Head of caudate nucleus (tissue), 42 donors: ENCODE data around the gene ZCCHC17.
"Not testable (repeated sequence)": the region's sequence is repeated elsewhere in the genome, so short reads cannot be mapped to it uniquely, and the experiment has no call there.

Source experiments
- DNase-seq, 42 donors: peaks; one replicate each; pipeline versions ENCODE4 v3.0.0 to v3.0.0-alpha.2; 2020 to 2021; ENCODE audit warnings: mixed read lengths in 7 of 42
- intact Hi-C: fragments of 100-400 bp; cut with DNase I; formaldehyde crosslinking; loops from one replicate; pipeline ENCODE4 v1.15.0; 2022

ZCCHC17 gene, protein sequence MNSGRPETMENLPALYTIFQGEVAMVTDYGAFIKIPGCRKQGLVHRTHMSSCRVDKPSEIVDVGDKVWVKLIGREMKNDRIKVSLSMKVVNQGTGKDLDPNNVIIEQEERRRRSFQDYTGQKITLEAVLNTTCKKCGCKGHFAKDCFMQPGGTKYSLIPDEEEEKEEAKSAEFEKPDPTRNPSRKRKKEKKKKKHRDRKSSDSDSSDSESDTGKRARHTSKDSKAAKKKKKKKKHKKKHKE

DNA sequence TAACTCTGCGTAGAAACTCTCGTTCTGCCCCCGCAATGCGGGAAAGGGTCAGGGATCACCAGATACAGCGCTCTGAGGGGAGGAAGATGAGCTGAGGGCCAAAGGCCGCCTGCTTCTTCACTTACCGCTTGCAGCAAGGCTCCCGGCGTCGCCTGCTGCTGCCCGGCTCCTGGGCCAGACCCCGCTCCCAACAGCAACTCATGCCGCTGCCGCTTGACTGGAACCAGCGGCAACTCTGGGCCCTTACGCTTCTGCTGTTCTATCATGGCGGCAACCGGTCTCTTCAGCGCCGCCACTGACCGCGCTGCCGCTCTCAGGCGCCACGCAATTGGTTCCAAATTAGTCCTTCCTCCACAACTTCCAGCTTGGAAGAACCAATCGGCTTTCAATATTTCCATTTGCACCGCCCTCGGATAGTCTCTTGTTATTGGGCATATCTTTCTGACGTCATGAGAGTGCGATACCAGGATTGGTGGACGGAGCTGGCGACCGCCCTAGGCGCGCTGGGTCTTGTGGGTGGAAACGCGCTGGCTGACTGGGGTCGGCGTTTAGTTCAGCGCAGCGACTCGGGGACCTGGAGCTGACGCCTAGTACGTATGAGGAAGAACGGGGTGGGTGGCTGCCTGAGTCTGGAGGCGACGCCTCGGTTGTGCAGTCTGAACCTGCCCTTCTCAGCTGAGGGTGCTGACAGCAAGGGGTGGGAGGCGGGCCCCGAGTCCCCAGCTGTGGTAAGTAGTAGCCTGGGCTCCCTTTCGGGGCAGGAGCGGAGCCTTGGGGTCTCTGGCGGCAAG is at the start of gene ZCCHC17, which contains the start of gene SNRNP40:
Gene ZCCHC17 (plus strand): TSS at position 547 of the 791 bp plus-strand sequence. CDS start 13,067 bp downstream, outside the sequence.
Gene SNRNP40 (minus strand): TSS at position 303 of the 791 bp plus-strand sequence. CDS start 37 bp downstream, at position 266.
- DNase-seq, result peak; percentile 85 to 98 (median 96)
- intact Hi-C loops, result no loop called here

DNA sequence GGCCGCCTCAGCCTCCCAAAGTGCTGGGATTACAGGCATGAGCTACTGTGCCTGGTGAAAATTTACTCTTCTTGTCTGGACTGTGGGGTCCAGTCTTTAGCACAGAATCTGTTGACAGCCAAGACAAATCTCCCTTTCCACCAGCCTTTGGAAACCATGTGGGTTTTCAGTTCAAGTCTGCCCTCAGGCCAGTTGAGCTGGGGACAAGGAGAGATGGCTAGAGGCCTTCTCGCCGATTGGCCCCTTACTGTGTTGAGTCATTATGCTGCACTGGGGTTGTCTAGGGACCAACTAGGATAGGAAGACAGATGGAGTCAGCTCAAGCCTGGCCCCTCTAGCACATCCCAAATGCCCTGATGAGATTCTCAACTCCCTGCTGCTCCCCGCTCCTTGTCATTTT is 48.6 kb upstream of the ZCCHC17 start:
- DNase-seq, result no peak
- intact Hi-C loops, result no loop called here

DNA sequence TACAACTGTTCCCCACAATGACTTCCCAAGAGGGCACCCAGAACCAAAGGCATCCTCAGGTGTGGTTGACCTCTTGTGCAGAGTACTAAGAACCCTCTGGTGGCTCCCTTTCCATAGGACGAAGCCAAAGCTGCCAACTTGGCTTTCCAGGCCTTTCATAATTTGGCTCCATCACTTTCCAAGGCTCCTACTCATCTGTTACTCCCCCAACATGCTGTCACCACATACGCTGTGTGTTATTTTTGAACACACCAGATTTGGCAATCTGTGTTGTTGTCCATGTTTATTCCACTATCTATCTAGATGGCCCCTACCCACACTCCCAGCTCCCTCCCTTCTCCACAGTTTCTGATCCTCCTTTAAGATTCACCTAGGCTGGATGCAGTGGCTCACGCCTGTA is 47.0 kb upstream of the ZCCHC17 start:
- DNase-seq, result no peak
- intact Hi-C loops, result no loop called here

DNA sequence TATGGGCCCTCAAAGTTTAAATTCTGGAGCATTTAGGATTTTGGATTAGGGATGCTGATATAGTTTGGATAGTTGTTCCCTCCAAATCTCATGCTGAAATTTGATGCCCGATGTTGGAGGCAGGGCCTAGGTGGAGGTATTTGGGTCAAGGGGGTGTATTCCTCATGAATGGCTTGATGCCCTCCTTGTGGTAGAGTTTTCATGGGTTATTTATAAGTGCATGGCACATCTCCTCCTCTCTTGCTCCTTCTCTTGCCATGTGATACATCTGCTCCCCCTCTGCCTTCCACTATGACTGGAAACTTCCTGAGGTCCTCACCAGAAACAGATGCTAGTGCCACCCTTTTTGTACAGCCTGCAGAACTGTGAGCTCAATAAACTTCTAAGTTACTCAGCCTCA is 39.6 kb upstream of the ZCCHC17 start:
- DNase-seq, result no peak
- intact Hi-C loops, result no loop called here

DNA sequence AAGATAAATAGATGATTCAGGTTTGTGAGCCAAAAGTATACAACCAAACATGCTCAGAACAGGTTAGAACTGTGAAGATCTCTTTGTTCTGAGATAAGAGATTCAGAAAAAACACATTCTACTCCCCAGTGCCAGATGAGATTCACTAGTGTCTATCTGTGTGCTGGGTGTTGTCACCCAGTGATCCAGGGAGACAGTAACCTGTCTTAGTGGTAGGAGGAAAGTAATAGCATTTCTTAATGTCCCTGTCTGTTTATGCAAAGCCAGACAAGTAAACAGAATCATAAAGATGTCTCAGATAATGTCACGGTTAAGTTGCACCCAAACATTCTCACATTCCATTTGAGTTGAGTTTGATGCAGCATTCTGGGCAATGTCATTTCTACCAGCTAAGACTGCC is 38.3 kb upstream of the ZCCHC17 start:
- intact Hi-C loops, result no loop called here

DNA sequence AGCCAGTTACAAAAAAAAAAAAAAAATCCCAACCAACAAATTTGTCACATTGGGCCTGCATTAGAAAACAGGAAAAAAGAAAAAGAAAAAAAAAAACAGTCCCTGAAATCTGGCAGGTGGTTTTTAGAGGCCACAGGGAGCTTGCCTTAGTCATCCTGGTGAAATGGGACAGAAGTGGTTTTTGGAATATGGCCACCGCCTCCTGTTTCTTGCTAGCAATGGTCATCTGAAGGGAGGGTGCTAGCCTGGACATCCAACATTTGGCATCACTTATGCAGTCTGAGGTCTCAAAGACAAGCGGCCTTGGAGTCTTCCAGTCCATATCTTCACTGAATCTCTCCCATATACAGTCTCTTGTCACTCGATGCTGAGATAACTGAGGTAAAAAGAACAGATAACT is 37.1 kb upstream of the ZCCHC17 start:
- no peak for DNase-seq
- intact Hi-C loops, result no loop called here

More for the DNA sequence above, 38.3 kb upstream of the ZCCHC17 start:
- no peak for DNase-seq

DNA sequence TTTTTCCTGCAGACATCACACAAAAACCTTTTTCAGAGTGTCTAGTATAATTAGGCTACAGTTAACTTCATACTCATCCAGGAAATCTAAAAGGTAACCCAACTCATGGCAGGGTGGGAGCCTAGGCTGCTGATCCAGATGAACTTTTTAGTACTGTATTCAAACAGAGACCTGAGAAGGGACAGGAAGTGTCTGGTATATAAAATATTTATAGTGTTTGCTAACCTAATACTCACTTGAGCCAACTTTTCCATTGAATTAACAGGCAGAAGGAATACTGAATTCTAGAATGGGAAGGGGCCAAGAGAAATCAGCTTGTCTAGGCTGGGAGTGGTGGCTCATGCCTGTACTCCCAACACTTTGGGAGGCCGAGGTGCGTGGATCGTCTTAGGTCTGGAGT is 34.9 kb upstream of the ZCCHC17 start:
- intact Hi-C loops, result no loop called here

DNA sequence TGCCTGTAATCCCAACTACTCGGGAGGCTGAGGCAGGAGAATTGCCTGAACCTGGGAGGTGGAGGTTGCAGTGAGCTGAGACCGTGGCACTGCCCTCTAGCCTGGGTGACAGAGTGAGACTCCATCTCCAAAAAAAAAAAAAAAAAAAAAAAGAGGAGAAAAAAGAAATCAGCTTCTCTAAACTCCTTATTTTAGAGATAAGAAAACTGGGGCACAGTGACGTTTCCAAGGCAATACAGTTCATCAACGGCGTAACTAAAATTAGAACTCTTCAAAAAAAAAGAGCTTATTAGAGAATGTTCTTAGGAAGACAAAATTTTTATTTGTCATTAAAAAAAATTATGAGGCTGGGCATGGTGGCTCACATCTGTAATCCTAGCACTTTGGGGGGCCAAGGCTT is 34.4 kb upstream of the ZCCHC17 start:
- DNase-seq, intact Hi-C loops: not testable (repeated sequence)

More for the DNA sequence above, 34.9 kb upstream of the ZCCHC17 start:
- DNase-seq, result no peak

DNA sequence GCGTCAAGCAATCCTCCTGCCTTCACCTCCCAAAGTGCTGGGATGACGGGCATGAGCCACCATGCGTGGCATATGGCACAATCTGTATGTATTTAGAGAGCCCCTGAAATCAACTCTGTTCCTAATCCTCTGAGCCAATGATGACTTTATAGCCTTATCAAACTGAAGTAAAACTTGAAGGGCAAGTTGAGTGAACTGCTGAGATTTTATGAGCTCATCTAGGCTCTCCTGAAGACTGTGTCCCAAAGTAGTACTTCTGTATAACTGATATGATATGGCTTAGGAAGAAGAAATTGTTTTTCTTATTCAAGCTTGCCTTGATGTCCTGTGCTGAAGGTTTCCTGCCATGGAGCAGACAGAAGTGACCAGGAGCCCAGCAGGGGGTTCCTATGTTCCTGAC is 33.4 kb upstream of the ZCCHC17 start:
- no peak for DNase-seq
- intact Hi-C loops, result no loop called here

DNA sequence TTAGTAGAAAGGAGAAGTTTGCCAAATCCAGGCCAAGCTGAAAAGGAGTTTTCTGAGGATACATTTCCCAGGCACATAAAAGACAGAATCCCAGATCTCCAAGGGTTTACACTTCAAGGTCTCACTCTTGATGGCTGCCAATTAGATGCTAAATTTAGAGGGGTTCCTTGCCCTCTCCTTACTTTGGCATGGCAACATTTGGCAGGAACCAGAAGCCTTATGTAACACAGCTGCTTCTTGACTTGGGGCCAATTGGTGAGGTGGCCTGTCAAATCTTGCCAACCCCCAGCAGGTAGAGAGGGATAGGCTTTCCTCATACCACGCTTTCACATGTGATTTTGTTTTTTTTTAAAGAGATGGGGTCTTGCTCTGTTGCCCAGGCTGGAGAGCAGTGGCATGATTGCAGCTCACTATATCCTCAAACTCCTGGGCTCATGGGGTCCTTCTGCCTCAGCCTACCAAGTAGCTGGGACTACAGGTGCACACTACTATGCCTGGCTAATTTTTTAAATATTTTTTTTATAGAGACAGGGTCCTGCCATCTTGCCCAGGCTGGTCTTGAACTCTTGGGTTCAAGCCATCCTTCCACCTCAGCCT is 31.9 kb upstream of the ZCCHC17 start:
- peak in 1 of 42 donors; percentile 2 for DNase-seq

DNA sequence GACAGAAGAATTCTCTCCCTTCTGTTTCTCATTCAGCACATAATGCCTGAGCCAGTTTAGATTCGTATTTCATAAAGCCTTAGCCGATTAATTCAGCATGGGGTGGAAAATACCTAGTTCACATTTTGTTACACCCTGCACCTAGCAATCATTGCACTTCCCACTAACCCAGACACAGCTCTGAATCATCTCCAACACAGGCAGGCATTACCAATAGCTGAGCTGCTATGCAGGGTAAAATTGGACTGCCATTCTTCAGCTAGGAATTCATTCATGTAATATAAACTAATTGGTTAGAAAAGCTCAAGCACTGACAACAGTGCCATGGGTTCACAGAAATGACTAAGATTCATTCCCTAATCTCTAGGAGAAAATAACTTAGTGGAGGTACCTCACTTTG is 30.3 kb upstream of the ZCCHC17 start:
- intact Hi-C loops, result no loop called here
- peak in 26 of 42 donors; percentile 10 to 84 (median 42) for DNase-seq

More for the DNA sequence above, 31.9 kb upstream of the ZCCHC17 start:
- intact Hi-C loops, result no loop called here

DNA sequence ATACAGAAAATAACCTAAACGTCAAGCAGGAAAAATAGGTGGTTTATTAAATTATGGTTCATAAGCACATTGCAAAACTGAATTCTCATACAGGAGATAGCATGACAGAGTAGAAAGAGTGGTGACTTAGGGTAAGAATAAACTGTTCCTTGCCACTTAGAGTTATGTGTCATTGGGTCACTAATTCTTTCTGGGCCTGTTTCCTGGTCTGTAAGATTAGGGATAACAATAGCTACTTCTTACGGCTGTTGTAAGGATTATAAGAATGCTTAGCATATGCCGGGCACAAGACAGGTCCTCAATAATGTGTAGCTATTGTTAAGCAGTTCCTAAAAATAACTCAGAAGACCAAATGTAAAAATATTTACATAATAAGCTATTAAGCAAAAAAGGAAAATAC is 24.5 kb upstream of the ZCCHC17 start:
- intact Hi-C loops, result no loop called here
- no peak for DNase-seq

DNA sequence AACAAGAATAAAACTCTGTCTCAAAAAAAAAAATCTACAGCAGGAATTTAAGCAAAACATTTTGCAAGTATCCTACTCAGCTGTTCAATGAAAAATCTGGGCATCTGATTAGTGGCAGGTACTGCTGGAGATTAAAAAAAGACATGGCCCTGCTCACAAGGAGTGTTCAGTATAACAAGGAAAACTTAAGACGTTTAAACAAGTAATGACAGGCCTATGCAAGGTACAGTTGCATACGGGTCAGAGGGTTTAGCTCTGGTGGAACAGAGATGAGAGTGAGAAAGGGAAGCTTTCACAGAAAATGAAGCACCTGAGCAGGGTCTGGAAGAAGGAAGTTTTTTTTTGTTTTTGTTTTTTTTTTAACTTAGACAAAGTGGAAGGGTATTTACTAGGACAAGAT is 23.2 kb upstream of the ZCCHC17 start:
- intact Hi-C loops, result no loop called here

DNA sequence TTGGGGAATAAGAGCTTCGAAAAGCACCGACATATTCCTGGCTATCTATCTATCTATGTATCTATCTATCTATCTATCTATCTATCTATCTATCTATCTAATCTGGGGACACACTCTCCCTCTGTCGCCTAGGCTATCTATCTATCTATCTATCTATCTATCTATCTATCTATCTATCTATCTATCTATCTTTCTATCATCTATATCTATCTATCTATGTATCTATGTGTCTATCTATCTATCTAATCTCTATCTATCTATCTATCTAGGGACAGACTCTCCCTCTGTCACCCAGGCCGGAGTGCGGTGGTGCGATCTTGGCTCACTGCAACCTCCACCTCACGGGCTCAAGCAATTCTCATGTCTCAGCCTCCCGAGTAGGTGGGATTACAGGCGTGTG is 14.4 kb upstream of the ZCCHC17 start:
- intact Hi-C loops, result not testable (repeated sequence)

More for the DNA sequence above, 23.2 kb upstream of the ZCCHC17 start:
- DNase-seq, result no peak

DNA sequence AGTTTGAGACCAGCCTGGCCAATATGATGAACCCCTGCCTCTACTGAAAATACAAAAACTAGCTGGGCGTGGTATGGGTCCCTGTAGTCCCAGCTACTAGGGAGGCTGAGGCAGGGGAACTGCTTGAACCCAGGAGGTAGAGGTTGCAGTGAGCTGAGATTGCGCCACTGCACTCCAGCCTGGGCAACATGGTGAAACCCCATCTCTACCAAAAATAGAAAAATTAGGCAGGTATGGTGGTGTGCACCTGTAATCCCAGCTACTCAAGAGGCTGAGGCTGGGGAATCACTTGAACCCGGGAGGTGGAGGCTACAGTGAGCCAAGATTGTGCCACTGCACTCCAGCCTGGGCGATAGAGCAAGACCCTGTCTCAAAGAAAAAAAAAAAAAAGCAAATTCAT is 9.0 kb upstream of the ZCCHC17 start:
- peak in 8 of 42 donors; percentile 19 to 71 (median 45) for DNase-seq
- intact Hi-C loops, result not testable (repeated sequence)

More for the DNA sequence above, 14.4 kb upstream of the ZCCHC17 start:
- not testable (repeated sequence) for DNase-seq

DNA sequence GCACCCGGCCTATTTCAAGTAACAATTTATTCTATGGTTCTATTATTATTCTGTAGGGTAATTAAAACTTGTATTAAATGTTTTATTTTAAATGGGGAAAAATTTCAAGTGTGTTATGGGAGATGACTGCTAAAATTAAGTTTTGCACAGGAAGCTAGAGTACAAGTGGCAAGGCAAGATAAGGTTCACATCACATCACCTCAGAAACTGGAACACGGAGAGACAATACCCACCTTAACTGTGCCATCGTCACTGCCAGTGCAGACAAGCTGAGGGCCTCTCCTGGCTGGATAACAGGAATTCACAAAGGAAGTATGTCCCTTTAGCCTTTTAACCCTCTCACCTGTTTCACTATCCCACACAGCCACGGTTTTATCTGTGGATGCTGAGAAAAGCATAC is 7.8 kb upstream of the ZCCHC17 start:
- DNase-seq, result no peak
- intact Hi-C loops, result no loop called here

DNA sequence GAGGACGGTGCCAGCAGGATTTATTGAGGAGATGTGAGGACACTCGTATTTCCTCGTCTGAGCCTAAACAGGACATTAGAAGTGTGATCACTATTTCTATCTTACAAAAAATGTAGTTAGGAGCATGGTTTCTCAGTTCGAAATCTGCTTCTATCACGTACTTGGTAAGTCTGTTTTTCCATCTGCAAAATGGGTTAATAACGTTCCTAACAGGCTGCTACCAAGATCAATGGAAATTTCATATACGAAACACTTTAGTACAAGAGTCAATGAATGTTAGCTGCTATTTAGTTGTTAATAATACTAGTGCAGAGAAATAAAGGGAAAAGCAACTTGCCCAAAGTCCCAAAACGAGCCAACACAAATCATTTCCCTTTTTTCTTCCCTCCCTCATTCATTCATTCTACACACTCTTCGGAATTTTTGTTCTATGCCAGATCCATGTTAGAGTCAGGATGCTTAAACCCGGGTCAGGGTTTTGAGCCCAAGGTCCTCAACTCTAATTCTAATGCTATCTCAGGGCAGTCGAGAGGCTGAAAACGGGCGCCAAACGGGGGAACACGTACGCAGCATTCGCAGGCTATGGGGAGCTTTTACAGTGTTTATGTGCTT is 852 bp upstream of the ZCCHC17 start:
- no peak for DNase-seq
- intact Hi-C loops, result no loop called here

DNA sequence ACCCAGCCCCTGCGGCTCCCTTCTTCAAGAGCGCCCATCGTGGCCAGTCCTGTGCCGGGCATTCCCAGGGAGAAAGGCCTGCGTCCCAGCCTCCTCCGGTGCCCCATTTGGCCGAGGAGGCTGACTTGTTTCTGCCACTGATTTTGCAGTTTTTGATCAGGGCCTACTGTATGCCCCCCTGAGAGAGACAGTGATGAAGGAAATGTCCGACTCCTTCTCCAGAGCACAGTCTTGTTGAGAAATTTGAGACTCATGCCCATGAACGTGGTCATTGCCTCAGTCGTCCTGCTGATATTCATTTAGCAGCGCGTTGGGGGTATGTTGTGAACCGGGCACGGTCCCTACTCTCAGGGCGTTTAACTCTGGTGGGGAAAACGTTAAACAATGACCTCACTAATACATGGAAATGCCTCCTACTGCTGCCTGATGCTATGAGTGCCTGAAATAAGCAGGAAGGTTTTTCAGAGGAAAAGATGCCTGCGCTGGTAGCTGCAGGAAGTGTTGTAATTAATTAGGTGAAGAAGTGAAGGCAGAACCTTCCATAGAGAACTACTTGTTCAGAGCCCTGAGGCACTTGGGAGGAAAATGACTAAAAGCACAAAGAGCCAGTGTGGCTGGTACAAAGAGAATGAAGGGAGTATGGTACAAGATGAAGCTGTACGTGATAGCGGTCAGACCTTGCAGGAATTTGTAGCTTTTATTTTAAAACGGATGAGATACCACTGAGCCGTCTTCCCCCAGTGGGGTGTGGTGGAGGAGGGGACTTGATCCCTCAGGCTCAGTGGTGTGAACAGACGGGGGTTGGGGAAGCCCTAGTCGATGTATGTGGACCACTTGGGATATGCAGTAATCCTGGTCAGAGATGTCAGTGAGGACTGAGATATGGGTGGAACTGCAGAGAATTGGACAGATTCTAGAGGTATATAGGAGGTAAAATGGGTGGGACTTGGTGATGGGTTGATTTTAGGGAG is 730 bp downstream of the ZCCHC17 start:
- peak in 13 of 42 donors; percentile 2 to 37 (median 9) for DNase-seq
- intact Hi-C loops, result no loop called here
